SW480 (cell line): Measurements from ENCODE around the gene SFSWAP.
"Not testable (repeated sequence)": the region's sequence is repeated elsewhere in the genome, so short reads cannot be mapped to it uniquely, and the experiment has no call there.

ENCODE experiments used
- DNase-seq: peaks from one replicate; pipeline ENCODE4 v3.0.0-alpha.2; 2016; ENCODE audit warnings: low spot score

Gene SFSWAP

GRCh38 chr12:131702573-131702877 is 8.4 kb upstream of the SFSWAP start:
- DNase-seq, result no peak

- no peak for DNase-seq
Measured at GRCh38 chr12:131703161-131703560, 7.7 kb upstream of the SFSWAP start.

- no peak for DNase-seq
Measured at GRCh38 chr12:131704509-131704908, 6.4 kb upstream of the SFSWAP start.

GRCh38 chr12:131706709-131707108 is 4.2 kb upstream of the SFSWAP start:
- not testable (repeated sequence) for DNase-seq

- no peak for DNase-seq
Measured at GRCh38 chr12:131709226-131709625, 1.7 kb upstream of the SFSWAP start.

- no peak for DNase-seq
Measured at GRCh38 chr12:131711551-131712205, 788 bp downstream of the SFSWAP start.

- no peak for DNase-seq
Measured at GRCh38 chr12:131713349-131713748, 2.5 kb downstream of the SFSWAP start.

- DNase-seq, result no peak
Measured at GRCh38 chr12:131714759-131715158, 3.9 kb downstream of the SFSWAP start.

GRCh38 chr12:131716282-131716681 is 5.4 kb downstream of the SFSWAP start:
- DNase-seq, result no peak

GRCh38 chr12:131720241-131720640 is 9.4 kb downstream of the SFSWAP start:
- no peak for DNase-seq

- DNase-seq, result no peak
Measured at GRCh38 chr12:131720921-131721320, 10.0 kb downstream of the SFSWAP start.

- no peak for DNase-seq
Measured at GRCh38 chr12:131721548-131721947, 10.7 kb downstream of the SFSWAP start.

GRCh38 chr12:131723532-131723931 is 12.6 kb downstream of the SFSWAP start:
- DNase-seq, result no peak

- no peak for DNase-seq
Measured at GRCh38 chr12:131724534-131724933, 13.6 kb downstream of the SFSWAP start.

- no peak for DNase-seq
Measured at GRCh38 chr12:131725503-131725902, 14.6 kb downstream of the SFSWAP start.

- DNase-seq, result no peak
Measured at GRCh38 chr12:131728720-131729119, 17.8 kb downstream of the SFSWAP start.

GRCh38 chr12:131729254-131729955 is 18.5 kb downstream of the SFSWAP start:
- no peak for DNase-seq

- DNase-seq, result no peak
Measured at GRCh38 chr12:131732996-131733615, 22.2 kb downstream of the SFSWAP start.

- DNase-seq, result no peak
Measured at GRCh38 chr12:131733874-131734273, 23.0 kb downstream of the SFSWAP start.

- DNase-seq, result no peak
Measured at GRCh38 chr12:131734336-131735152, 23.7 kb downstream of the SFSWAP start.

- DNase-seq, result no peak
Measured at GRCh38 chr12:131735153-131735456, 24.2 kb downstream of the SFSWAP start.

GRCh38 chr12:131735476-131736445 is 24.9 kb downstream of the SFSWAP start:
- DNase-seq, result no peak
